GM23248 (cell line): ENCODE measurements around the gene KIF1B.

Source experiments
- EZH2 ChIP-seq: fragments of 200-600 bp; sonication (generic); IDR thresholded peaks from 2 replicates; pipeline ENCODE4 v1.6.1; 2018; ENCODE audit warnings: antibody characterized with exemption, mild to moderate bottlenecking; ENCODE audit not compliant: insufficient read depth, poor library complexity, severe bottlenecking
- EZH2phosphoT487 ChIP-seq: fragments of 200-600 bp; sonication (generic); IDR thresholded peaks from 2 replicates; pipeline ENCODE4 v1.6.1; 2018; ENCODE audit warnings: antibody characterized with exemption, moderate library complexity, mild to moderate bottlenecking, low read depth; ENCODE audit not compliant: insufficient read depth

DNA sequence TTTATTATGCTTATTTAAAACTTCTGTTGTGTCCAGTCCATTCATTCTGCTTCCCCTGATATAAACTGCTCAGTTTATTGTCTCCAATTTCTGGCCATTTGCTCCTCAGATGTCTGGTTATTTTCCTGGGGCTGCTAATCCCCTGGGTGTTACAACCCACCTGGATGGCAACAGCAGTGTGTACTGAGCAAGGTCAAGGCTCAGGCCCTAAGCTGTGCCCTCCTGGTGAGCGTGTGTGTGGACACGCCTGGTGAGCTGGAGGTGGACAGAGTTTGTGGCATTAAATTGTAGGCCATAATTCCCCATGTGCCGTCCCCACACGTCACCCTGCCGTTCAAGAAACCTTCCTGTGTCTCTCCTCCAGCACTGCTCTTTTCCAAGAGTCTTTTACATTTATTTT, 18.1 kb upstream of the KIF1B start:
- TF ChIP-seq EZH2phosphoT487 (no peak), EZH2 (no peak)
